ENCODE results near the gene ZFAND6.

DNA sequence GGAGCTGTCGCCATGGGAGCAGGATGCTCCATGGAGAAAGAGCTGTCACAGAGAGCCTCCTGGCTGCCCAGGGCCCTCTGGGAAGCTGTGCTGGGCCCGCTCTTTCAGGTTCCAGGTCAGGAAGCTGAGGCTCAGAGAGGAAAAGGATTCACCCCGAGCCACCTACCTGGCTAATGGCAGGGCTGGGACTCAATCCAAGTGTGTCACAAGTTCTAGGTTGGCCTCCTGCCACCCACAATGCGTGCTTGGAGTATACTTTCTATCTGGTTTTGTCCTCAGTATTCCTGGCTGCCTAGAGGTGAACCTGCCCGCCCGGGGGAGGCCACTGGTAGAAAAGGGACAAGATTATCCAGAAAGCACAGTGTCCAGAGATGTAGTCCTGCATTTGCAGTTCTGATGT lies 117.0 kb downstream of the ZFAND6 start:
- TF ChIP-seq, protein P1, sequence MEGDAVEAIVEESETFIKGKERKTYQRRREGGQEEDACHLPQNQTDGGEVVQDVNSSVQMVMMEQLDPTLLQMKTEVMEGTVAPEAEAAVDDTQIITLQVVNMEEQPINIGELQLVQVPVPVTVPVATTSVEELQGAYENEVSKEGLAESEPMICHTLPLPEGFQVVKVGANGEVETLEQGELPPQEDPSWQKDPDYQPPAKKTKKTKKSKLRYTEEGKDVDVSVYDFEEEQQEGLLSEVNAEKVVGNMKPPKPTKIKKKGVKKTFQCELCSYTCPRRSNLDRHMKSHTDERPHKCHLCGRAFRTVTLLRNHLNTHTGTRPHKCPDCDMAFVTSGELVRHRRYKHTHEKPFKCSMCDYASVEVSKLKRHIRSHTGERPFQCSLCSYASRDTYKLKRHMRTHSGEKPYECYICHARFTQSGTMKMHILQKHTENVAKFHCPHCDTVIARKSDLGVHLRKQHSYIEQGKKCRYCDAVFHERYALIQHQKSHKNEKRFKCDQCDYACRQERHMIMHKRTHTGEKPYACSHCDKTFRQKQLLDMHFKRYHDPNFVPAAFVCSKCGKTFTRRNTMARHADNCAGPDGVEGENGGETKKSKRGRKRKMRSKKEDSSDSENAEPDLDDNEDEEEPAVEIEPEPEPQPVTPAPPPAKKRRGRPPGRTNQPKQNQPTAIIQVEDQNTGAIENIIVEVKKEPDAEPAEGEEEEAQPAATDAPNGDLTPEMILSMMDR (IDR thresholded peaks at IDR 0.05), result no peak
- no peak for TF ChIP-seq POLR2A (IDR thresholded peaks at IDR 0.05)
